HG02840 (cell line): ENCODE results near the gene KIAA1191.
"Not testable (repeated sequence)": the region's sequence is repeated elsewhere in the genome, so short reads cannot be mapped to it uniquely, and the experiment has no call there.

Experiments
- ATAC-seq: cut with Tn5 transposase; IDR thresholded peaks from one replicate; pipeline ENCODE4 v1.9.1; 2021; ENCODE audit warnings: mild to moderate bottlenecking, moderate library complexity, moderate number of reproducible peaks; ENCODE audit not compliant: unreplicated experiment, low FRiP score

Gene KIAA1191

GRCh38 chr5:176361437-176362232 is at the start of gene KIAA1191:
Gene KIAA1191 (minus strand): TSS chr5:176361764. CDS start chr5:176359508, 2,256 bp downstream.
- ATAC-seq, result peak; percentile 82

GRCh38 chr5:176410486-176411180 is 49.1 kb upstream of the KIAA1191 start:
- no peak for ATAC-seq

GRCh38 chr5:176409765-176410164 is 48.2 kb upstream of the KIAA1191 start:
- no peak for ATAC-seq

GRCh38 chr5:176408590-176408989 is 47.0 kb upstream of the KIAA1191 start:
- no peak for ATAC-seq

GRCh38 chr5:176408252-176408573 is 46.6 kb upstream of the KIAA1191 start:
- ATAC-seq, result not testable (repeated sequence)

GRCh38 chr5:176407456-176408251 is 46.1 kb upstream of the KIAA1191 start:
- no peak for ATAC-seq

GRCh38 chr5:176406436-176407052 is 45.0 kb upstream of the KIAA1191 start:
- ATAC-seq, result no peak

GRCh38 chr5:176405656-176406435 is 44.3 kb upstream of the KIAA1191 start:
- no peak for ATAC-seq

- ATAC-seq, result no peak
Observed at GRCh38 chr5:176401281-176402205, 40.0 kb upstream of the KIAA1191 start.

- no peak for ATAC-seq
Observed at GRCh38 chr5:176400382-176401156, 39.0 kb upstream of the KIAA1191 start.

GRCh38 chr5:176397736-176398420 is 36.3 kb upstream of the KIAA1191 start:
- ATAC-seq, result no peak

- no peak for ATAC-seq
Observed at GRCh38 chr5:176396330-176396729, 34.8 kb upstream of the KIAA1191 start.

- ATAC-seq, result no peak
Observed at GRCh38 chr5:176394881-176395675, 33.5 kb upstream of the KIAA1191 start.

- ATAC-seq, result no peak
Observed at GRCh38 chr5:176394096-176394495, 32.5 kb upstream of the KIAA1191 start.

- ATAC-seq, result no peak
Observed at GRCh38 chr5:176392526-176392925, 31.0 kb upstream of the KIAA1191 start.

GRCh38 chr5:176391999-176392398 is 30.4 kb upstream of the KIAA1191 start:
- no peak for ATAC-seq

- no peak for ATAC-seq
Observed at GRCh38 chr5:176391479-176391878, 29.9 kb upstream of the KIAA1191 start.
